ENCODE data around the gene PAPSS2.
A peak's percentile ranks its signal among the peaks of the same experiment; 100 is the strongest.

Gene PAPSS2

DNA sequence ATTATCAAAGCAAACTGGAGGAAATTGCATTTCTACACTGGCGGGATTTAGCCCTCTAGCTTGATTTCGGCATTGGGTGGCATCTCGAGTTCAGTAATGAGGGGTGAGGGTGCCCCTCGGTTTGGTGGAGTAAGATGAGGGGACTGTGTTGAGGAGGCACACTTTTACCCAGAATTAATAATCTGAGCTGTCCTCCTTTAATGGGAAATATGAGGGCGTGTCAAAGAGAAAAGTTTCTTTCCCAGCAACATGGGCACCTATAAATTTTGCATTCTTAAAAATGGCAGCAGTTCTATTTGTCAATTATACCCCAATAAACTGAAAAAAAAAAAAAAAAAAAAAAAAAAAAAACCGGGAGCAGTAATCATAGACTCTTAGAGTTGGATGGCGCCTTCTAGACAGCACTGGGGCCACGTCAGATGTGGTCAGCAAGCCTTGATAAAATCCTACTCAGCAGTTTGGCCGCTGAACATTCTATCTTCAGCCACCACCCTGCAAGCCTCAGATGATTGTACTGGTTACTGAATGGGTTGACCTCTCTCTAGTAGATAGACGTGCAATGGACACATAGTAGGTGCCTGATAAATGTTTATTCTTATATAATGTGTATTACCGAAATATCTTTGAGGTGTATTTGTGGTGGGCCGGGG, 931 bp downstream of the PAPSS2 start:
- ATAC-seq (ENCODE audit: low read depth): peak; percentile 11; the same call in 1 of the 3 replicates
- Histone ChIP-seq H3K27ac (ENCODE audit: poor library complexity, severe bottlenecking) (no peak overlapping the region), H3K9me3 (ENCODE audit: severe bottlenecking) (no peaks in the 10 kb centered on the region), H3K27me3 (ENCODE audit: insufficient read depth, poor library complexity, severe bottlenecking) (no peaks in the 10 kb centered on the region), H3K4me1 (ENCODE audit: insufficient read depth, poor library complexity, severe bottlenecking) (no peaks in the 10 kb centered on the region), H3K36me3 (ENCODE audit: low read depth) (no peaks in the 10 kb centered on the region), H3K4me3 (ENCODE audit: severe bottlenecking) (peak overlapping the region; percentile 80)
- TF ChIP-seq, protein P1, sequence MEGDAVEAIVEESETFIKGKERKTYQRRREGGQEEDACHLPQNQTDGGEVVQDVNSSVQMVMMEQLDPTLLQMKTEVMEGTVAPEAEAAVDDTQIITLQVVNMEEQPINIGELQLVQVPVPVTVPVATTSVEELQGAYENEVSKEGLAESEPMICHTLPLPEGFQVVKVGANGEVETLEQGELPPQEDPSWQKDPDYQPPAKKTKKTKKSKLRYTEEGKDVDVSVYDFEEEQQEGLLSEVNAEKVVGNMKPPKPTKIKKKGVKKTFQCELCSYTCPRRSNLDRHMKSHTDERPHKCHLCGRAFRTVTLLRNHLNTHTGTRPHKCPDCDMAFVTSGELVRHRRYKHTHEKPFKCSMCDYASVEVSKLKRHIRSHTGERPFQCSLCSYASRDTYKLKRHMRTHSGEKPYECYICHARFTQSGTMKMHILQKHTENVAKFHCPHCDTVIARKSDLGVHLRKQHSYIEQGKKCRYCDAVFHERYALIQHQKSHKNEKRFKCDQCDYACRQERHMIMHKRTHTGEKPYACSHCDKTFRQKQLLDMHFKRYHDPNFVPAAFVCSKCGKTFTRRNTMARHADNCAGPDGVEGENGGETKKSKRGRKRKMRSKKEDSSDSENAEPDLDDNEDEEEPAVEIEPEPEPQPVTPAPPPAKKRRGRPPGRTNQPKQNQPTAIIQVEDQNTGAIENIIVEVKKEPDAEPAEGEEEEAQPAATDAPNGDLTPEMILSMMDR (IDR thresholded peaks at IDR 0.05; ENCODE audit: poor library complexity, severe bottlenecking): no peak
- no peak for DNase-seq (ENCODE audit: low spot score)

DNA sequence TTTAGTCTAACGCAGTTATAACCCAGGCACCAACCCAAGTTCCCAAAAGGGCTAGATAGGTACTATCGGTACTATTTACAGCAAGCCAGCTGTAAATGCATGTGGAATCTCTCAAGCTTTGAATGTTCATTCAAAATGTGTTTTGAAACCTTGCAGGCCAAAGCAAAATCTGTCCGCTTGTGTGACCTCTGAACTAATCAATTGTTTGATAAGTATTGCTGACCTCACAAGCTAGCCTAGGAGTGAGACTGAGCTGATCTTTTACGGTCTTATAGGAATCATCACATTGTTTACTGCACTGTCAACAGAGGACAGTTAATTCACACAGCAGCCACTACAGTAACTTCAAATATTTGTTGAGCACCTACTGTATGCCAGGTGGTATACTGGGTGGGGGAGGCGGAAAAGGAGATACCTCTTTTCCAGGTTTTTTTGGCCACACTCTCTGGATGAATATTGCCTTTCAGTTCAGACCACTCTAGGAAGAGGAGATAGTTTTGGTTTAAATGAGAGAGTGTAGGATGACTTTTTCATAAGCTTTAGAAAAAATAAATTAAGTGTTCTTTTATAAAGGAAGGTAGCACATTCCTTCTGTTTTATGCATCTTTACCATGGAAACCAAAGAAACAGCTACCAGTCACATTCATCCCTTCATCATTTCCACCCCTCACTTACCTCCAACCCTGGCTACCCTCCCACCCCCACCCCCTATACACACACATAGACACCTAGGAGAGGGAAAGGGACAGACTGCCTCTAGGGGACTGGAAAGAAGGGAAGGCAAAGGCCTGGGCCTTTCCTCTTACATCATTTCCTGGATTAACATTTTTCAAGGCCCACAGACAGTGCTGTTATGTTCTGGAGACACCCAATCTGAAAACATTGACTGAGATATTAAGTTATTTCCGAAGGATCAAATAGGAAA, 2.4 kb downstream of the PAPSS2 start:
- no peaks in the 10 kb centered on the region for H3K36me3 ChIP-seq (ENCODE audit: low read depth)
- H3K27me3 ChIP-seq (ENCODE audit: insufficient read depth, poor library complexity, severe bottlenecking): no peaks in the 10 kb centered on the region
- TF ChIP-seq, protein P1 (IDR thresholded peaks at IDR 0.05; ENCODE audit: poor library complexity, severe bottlenecking): no peak
- H3K9me3 ChIP-seq (ENCODE audit: severe bottlenecking): no peaks in the 10 kb centered on the region
- DNase-seq (ENCODE audit: low spot score) (no peak), ATAC-seq (ENCODE audit: low read depth) (no peak; the same call in 2 of the 3 replicates)
- no peak overlapping the region for H3K4me3 ChIP-seq (ENCODE audit: severe bottlenecking)
- no peaks in the 10 kb centered on the region for H3K4me1 ChIP-seq (ENCODE audit: insufficient read depth, poor library complexity, severe bottlenecking)
- no peak overlapping the region for H3K27ac ChIP-seq (ENCODE audit: poor library complexity, severe bottlenecking)

DNA sequence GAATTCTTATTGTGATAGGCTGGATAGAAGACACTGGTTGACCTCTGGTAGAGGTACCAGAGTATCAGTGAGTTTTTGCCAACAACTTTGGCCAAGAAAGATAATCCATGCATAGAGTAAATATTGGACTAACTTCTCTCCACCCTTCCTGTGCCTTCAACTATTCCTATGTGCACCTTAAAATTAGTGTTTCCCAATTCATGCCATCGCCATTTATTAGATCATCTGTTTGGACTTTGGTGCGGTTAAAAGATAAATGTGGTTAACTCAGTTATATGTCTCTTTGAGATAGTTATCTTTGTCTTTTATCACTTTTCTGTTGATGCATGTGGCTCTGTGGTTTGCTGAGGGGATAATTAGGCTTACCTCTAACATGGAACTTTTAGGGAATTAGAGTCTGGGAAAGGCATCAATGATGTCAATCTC, 4.6 kb downstream of the PAPSS2 start:
- no peaks in the 10 kb centered on the region for H3K27me3 ChIP-seq (ENCODE audit: insufficient read depth, poor library complexity, severe bottlenecking)
- H3K36me3 ChIP-seq (ENCODE audit: low read depth): no peaks in the 10 kb centered on the region
- DNase-seq (ENCODE audit: low spot score) (no peak), ATAC-seq (ENCODE audit: low read depth) (no peak)
- no peak overlapping the region for H3K27ac ChIP-seq (ENCODE audit: poor library complexity, severe bottlenecking)
- TF ChIP-seq, protein P1 (IDR thresholded peaks at IDR 0.05; ENCODE audit: poor library complexity, severe bottlenecking): no peak
- H3K4me1 ChIP-seq (ENCODE audit: insufficient read depth, poor library complexity, severe bottlenecking): no peaks in the 10 kb centered on the region
- no peak overlapping the region for H3K4me3 ChIP-seq (ENCODE audit: severe bottlenecking)
- no peaks in the 10 kb centered on the region for H3K9me3 ChIP-seq (ENCODE audit: severe bottlenecking)

DNA sequence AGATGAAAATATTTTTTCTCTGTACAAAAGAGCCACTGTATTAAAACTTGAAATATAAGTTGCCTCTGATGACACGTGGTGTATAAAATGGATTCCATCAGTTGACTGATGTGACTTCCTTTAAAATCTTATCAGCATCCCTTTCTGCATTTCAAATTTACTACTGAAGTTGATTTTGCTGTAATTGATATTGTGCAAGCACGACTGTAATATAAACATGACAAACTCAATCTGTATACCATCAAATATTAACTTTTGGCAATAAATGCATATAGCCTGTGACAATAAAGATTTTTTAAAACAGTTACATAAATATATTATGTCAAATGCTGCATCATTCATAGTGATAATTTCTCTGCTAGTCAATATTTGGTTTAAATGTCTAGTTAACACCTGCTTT, 7.8 kb downstream of the PAPSS2 start:
- no peak for ATAC-seq (ENCODE audit: low read depth)

More for the DNA sequence above, 7.8 kb downstream of the PAPSS2 start:
- no peaks in the 10 kb centered on the region for H3K27me3 ChIP-seq (ENCODE audit: insufficient read depth, poor library complexity, severe bottlenecking)
- no peaks in the 10 kb centered on the region for H3K36me3 ChIP-seq (ENCODE audit: low read depth)
- no peak for DNase-seq (ENCODE audit: low spot score)
- H3K9me3 ChIP-seq (ENCODE audit: severe bottlenecking): no peaks in the 10 kb centered on the region
- no peak overlapping the region for H3K4me3 ChIP-seq (ENCODE audit: severe bottlenecking)
- TF ChIP-seq, protein P1 (IDR thresholded peaks at IDR 0.05; ENCODE audit: poor library complexity, severe bottlenecking): no peak
- no peaks in the 10 kb centered on the region for H3K4me1 ChIP-seq (ENCODE audit: insufficient read depth, poor library complexity, severe bottlenecking)
- no peak overlapping the region for H3K27ac ChIP-seq (ENCODE audit: poor library complexity, severe bottlenecking)

Data from RWPE2 (cell line).